Osteocyte (in vitro differentiated cells): ENCODE results near the gene SHPK. TPM values are rescaled to one million over a fixed set of nuclear protein-coding genes. Genes with fewer than 3 reads are reported as not detected.

ENCODE experiments used
- DNase-seq: peaks from one replicate; pipeline ENCODE4 v3.0.0; 2021; ENCODE audit warnings: mixed read lengths; ENCODE audit not compliant: unreplicated experiment; ENCODE audit errors: extremely low spot score
- H3K27ac Mint-ChIP-seq: one replicate; pipeline ENCODE4 v1.8.0; 2021; ENCODE audit warnings: mild to moderate bottlenecking, mixed read lengths; ENCODE audit not compliant: unreplicated experiment
- H3K27me3 Mint-ChIP-seq: one replicate; pipeline ENCODE4 v1.8.0; 2021; ENCODE audit warnings: mixed read lengths; ENCODE audit not compliant: unreplicated experiment
- H3K36me3 Mint-ChIP-seq: one replicate; pipeline ENCODE4 v1.8.0; 2021; ENCODE audit warnings: mixed read lengths; ENCODE audit not compliant: unreplicated experiment
- H3K4me1 Mint-ChIP-seq: one replicate; pipeline ENCODE4 v1.8.0; 2021; ENCODE audit warnings: mixed read lengths; ENCODE audit not compliant: unreplicated experiment
- H3K4me3 Mint-ChIP-seq: one replicate; pipeline ENCODE4 v1.8.0; 2021; ENCODE audit warnings: mild to moderate bottlenecking, moderate library complexity, mixed read lengths; ENCODE audit not compliant: unreplicated experiment
- H3K9me3 Mint-ChIP-seq: one replicate; pipeline ENCODE4 v1.8.0; 2021; ENCODE audit warnings: mixed read lengths; ENCODE audit not compliant: unreplicated experiment
- total RNA-seq: library from RNA; stranded (reverse); gene quantifications from 2 replicates; pipeline ENCODE4 v1.2.1, GENCODE V29; 2021
- TF ChIP-seq, protein P1 (sequence below): fragments of 200-600 bp; sonication (generic); IDR thresholded peaks from 2 replicates; pipeline ENCODE4 v1.5.0; 2021; ENCODE audit warnings: antibody characterized with exemption, mild to moderate bottlenecking, moderate library complexity

The SHPK gene
- total RNA-seq, 1 donor from 2014 or later: 8.5 TPM

DNA sequence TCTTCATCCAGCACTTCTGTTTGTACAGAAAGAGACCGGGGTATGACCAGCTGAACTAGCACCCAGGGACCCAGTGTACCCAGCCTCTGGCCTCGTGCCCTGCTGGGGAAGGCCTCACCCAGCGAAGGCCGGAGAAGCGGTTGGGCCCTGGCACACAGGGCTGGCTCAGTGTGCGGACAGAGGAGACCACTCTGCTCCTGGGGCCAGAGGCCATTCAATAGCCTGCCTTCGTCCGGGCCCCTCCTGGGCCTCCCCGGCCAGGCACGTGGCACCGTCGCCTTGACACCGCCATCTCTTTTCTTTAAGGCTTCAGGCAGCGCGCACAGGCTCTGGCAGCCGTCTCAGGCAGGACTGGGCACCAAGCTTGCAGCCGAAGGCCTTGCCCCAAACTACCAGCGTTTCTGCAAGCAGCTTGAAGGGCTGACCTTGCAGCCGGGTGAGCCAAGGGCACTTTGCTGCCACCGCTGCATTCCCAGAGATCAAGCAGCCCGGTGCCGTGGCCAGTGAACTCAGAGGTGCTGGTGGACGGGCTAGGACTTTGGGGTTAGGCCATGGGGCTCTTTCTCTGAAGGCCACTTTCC is 24.4 kb upstream of the SHPK start:
- TF ChIP-seq, protein P1, sequence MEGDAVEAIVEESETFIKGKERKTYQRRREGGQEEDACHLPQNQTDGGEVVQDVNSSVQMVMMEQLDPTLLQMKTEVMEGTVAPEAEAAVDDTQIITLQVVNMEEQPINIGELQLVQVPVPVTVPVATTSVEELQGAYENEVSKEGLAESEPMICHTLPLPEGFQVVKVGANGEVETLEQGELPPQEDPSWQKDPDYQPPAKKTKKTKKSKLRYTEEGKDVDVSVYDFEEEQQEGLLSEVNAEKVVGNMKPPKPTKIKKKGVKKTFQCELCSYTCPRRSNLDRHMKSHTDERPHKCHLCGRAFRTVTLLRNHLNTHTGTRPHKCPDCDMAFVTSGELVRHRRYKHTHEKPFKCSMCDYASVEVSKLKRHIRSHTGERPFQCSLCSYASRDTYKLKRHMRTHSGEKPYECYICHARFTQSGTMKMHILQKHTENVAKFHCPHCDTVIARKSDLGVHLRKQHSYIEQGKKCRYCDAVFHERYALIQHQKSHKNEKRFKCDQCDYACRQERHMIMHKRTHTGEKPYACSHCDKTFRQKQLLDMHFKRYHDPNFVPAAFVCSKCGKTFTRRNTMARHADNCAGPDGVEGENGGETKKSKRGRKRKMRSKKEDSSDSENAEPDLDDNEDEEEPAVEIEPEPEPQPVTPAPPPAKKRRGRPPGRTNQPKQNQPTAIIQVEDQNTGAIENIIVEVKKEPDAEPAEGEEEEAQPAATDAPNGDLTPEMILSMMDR: no peak
- Mint-ChIP-seq H3K27me3 (no peaks in the 10 kb centered on the region), H3K4me1 (peaks cover 27% of the 10 kb centered on the region), H3K27ac (peak overlapping the region; percentile 91), H3K4me3 (no peak overlapping the region), H3K9me3 (no peaks in the 10 kb centered on the region), H3K36me3 (peaks cover 8% of the 10 kb centered on the region)
- no peak for DNase-seq

DNA sequence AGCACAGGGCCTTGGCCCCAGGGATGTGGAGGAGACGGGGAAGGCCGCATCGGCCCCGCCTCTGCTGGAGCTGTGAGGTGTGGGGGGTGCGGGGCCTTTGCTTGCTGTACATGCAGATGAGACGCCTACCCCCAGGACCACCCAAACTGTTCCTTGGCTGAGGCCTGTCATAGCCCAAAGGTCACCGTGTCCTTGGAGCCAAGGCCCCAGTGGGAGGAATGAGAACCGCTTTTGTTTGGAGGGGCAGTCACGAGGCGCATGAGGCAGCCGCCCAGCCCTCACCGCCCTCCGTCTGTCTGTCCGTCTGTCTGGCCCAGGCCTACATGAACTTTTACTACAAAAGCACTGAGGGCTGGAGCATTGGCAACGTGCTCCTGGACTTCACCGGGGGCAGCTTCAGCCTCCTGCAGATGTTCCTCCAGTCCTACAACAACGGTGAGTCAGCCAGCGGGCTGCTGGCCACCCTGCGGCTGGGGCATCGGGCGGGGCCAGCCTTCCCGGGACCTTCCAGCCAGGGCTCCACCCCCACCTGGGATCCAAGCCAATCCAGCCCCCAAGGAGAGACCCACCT is 23.6 kb upstream of the SHPK start:
- Mint-ChIP-seq H3K27ac (peak overlapping the region; percentile 91), H3K4me1 (peaks cover 22% of the 10 kb centered on the region), H3K4me3 (no peak overlapping the region), H3K9me3 (no peaks in the 10 kb centered on the region), H3K27me3 (no peaks in the 10 kb centered on the region), H3K36me3 (peaks cover 8% of the 10 kb centered on the region)
- peak; percentile 90 for DNase-seq
- TF ChIP-seq, protein P1: peak; percentile 12

DNA sequence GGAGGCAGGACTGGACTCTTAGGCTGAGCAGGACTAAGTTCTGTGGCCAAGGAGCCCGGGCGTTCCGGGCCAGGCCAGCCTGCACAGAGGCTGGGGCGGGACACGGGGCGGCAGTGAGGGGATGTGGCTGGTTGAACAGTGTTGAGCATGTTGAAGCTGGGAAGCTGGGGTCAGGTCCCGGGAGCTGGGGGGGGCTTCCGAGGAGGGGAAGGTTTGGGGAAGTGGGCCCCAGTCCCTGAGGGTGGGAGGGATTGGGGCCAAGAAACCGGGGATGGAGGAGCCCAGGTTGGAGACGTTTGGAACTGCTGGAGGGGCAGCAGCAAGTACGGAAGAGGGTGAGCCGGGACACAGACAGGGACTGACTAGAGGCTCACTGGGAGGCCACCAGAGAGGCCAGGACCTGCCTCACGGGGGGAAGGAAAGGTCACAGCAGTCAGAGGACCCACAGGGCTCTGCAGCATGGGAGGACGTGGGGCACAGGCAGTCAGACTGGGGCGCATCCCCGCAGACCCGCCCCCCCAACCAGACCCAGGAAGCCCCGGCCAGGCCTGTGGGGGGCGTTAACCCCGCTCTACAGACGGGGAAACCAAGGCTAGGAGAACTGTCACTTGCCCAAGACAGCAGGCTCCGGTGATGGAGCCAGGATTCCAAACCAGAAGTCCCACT is 22.9 kb upstream of the SHPK start:
- no peaks in the 10 kb centered on the region for H3K9me3 Mint-ChIP-seq
- H3K27ac Mint-ChIP-seq: peak overlapping the region; percentile 91
- DNase-seq: no peak
- H3K27me3 Mint-ChIP-seq: no peaks in the 10 kb centered on the region
- H3K36me3 Mint-ChIP-seq: peaks cover 3% of the 10 kb centered on the region
- H3K4me3 Mint-ChIP-seq: no peak overlapping the region
- TF ChIP-seq, protein P1: no peak
- peaks cover 22% of the 10 kb centered on the region for H3K4me1 Mint-ChIP-seq

DNA sequence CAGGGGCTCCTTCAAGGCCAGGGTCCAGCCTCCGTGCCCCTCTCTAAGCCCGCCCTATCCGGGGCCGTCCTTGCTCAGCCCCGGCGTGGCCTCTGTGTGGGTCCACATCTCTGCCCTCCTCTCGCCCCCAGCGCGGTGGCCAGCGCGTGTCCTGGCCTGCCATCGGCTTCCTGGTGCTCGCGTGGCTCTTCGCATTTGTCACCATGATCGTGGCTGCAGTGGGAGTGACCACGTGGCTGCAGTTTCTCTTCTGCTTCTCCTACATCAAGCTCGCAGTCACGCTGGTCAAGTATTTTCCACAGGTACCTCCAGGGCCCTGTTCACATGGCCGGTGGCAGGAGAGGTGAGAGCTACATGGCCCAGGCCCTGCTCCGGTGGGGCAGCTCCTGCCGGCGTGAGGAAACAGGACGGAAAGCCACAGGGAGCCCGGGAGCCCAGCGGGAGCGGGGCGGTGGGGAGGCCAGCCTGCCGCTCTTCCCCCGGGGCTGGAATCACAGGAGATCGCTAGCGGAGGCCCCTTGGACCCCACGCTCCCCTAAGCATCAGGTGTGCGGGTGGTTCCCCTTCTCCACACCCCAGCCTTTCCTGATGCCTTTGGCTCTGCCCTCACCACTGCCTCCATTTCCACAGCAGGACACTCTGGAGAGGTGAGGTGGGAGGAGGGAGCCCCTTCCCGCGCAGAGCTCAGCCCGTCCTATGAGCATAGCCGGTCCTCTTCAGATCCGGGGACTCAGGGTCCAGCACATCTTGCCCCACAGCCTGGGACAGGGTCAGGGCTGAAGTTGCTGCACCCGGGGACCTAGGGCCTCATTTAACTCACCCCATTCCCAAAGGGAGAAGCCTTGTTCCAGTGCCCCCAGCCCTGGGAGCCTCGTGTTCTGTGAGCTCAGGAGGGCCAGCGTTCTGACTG is 22.1 kb upstream of the SHPK start:
- Mint-ChIP-seq H3K9me3 (no peaks in the 10 kb centered on the region), H3K4me1 (peaks cover 22% of the 10 kb centered on the region), H3K27me3 (no peaks in the 10 kb centered on the region), H3K36me3 (peaks cover 3% of the 10 kb centered on the region), H3K27ac (peak overlapping the region; percentile 91), H3K4me3 (no peak overlapping the region)
- DNase-seq: no peak
- TF ChIP-seq, protein P1: no peak

DNA sequence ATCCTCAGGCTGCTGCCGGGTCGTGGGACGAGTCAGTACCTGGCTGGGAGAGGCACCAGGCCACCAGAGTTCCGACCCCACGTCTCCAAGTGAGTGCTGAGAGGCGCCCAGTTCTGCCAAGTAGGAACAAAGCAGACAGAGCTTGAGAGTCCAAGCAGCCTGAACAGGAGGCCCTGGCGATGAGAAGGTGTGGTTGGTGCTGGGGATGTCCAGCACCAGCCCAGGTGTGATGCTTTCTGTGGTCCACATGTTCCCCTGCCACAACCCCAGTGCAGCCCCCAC is 21.5 kb upstream of the SHPK start:
- no peaks in the 10 kb centered on the region for H3K9me3 Mint-ChIP-seq
- no peak for DNase-seq
- peaks cover 22% of the 10 kb centered on the region for H3K4me1 Mint-ChIP-seq
- H3K27ac Mint-ChIP-seq: no peak overlapping the region
- peaks cover 3% of the 10 kb centered on the region for H3K36me3 Mint-ChIP-seq
- TF ChIP-seq, protein P1: no peak
- H3K4me3 Mint-ChIP-seq: no peak overlapping the region
- H3K27me3 Mint-ChIP-seq: no peaks in the 10 kb centered on the region
